ENCODE measurements around the gene RNF214.
"Not testable (repeated sequence)": the region's sequence is repeated elsewhere in the genome, so short reads cannot be mapped to it uniquely, and the experiment has no call there.

RNF214 gene

GRCh38 chr11:117198613-117199012 lies 33.9 kb upstream of the RNF214 start:
- no peak for DNase-seq

- no peak for DNase-seq
These were observed 33.2 kb upstream of the RNF214 start, which contains the start of gene TAGLN for GRCh38 chr11:117199053-117199915. TSS of gene TAGLN (plus strand) at chr11:117199370. CDS start at chr11:117203014, 3,644 bp downstream.

GRCh38 chr11:117199916-117200812 lies 32.3 kb upstream of the RNF214 start:
- DNase-seq, result no peak

GRCh38 chr11:117200813-117201657 lies 31.4 kb upstream of the RNF214 start:
- no peak for DNase-seq

GRCh38 chr11:117201658-117202305 lies 30.7 kb upstream of the RNF214 start:
- DNase-seq, result no peak

GRCh38 chr11:117202386-117203068 lies 29.9 kb upstream of the RNF214 start:
- DNase-seq, result no peak

GRCh38 chr11:117203069-117203407 lies 29.4 kb upstream of the RNF214 start:
- DNase-seq, result no peak

GRCh38 chr11:117204283-117205080 lies 28.0 kb upstream of the RNF214 start:
- no peak for DNase-seq

- DNase-seq, result no peak
These were observed 27.2 kb upstream of the RNF214 start for GRCh38 chr11:117205211-117205818.

GRCh38 chr11:117206111-117206510 lies 26.4 kb upstream of the RNF214 start:
- not testable (repeated sequence) for DNase-seq

GRCh38 chr11:117206859-117207258 lies 25.6 kb upstream of the RNF214 start:
- not testable (repeated sequence) for DNase-seq

- not testable (repeated sequence) for DNase-seq
These were observed 25.0 kb upstream of the RNF214 start for GRCh38 chr11:117207481-117207880.

- not testable (repeated sequence) for DNase-seq
These were observed 23.8 kb upstream of the RNF214 start for GRCh38 chr11:117208710-117209109.

- not testable (repeated sequence) for DNase-seq
These were observed 22.9 kb upstream of the RNF214 start for GRCh38 chr11:117209351-117210125.

GRCh38 chr11:117210620-117211019 lies 21.9 kb upstream of the RNF214 start:
- DNase-seq, result no peak

GRCh38 chr11:117212697-117213355 lies 19.6 kb upstream of the RNF214 start:
- DNase-seq, result no peak

- DNase-seq, result no peak
These were observed 17.9 kb upstream of the RNF214 start for GRCh38 chr11:117214404-117215110.

Data from NCI-H526 treated with DMSO at 0.1 percent for 48 hours (cell line).